K562 (cell line): ENCODE data around the gene SPTBN4. TPM values are rescaled to one million over a fixed set of nuclear protein-coding genes. Genes with fewer than 3 reads are reported as not detected.

Experiments used
- CBX3 ChIP-seq, 2 experiments: IDR thresholded peaks; 1 replicate in 1 of 2; 2 replicates in 1 of 2; pipeline ENCODE4 v1.6.1; 2012; ENCODE audit warnings: inconsistent platforms in 2 of 2, low read length in 2 of 2, borderline replicate concordance in 1 of 2, control low read depth in 1 of 2
- CGGBP1 ChIP-seq: fragments of 250-450 bp; sonication (Bioruptor Pico); IDR thresholded peaks from 2 replicates; pipeline ENCODE4 v1.9.0; 2021; ENCODE audit warnings: mild to moderate bottlenecking
- DDX20 ChIP-seq: fragments of 450-650 bp; IDR thresholded peaks from 2 replicates; pipeline ENCODE4 v1.6.1; 2016; ENCODE audit warnings: missing genetic modification characterization, low read depth, mild to moderate bottlenecking, missing compliant biosample characterization, moderate library complexity
- ETV6 ChIP-seq, 3 experiments: fragments of 150-350 bp in 1 of 3; sonication (generic) in 1 of 3; formaldehyde crosslinking in 1 of 3; IDR thresholded peaks; 2 replicates each; pipeline versions ENCODE4 v1.6.1 to v1.8.0; 2014 to 2022; ENCODE audit warnings: borderline replicate concordance in 2 of 3, low read depth in 2 of 3, antibody characterized with exemption in 1 of 3, low read length in 1 of 3, mild to moderate bottlenecking in 1 of 3, missing genetic modification reagents in 1 of 3
- FOSL1 ChIP-seq: fragments of 200-800 bp; sonication (Bioruptor generic); conservative IDR thresholded peaks from 2 replicates; pipeline ENCODE4 v1.6.1; 2016; ENCODE audit warnings: missing genetic modification characterization, missing compliant biosample characterization
- SMARCE1 ChIP-seq: fragments of 450-650 bp; IDR thresholded peaks from 2 replicates; pipeline ENCODE4 v1.7.1; 2016; ENCODE audit warnings: mild to moderate bottlenecking
- SRSF7 ChIP-seq: fragments of 200-400 bp; formaldehyde crosslinking; optimal IDR thresholded peaks from 2 replicates; pipeline ENCODE3; 2017; ENCODE audit warnings: mild to moderate bottlenecking, low read depth, low read length
- TBL1XR1 ChIP-seq, 2 experiments: IDR thresholded peaks; 2 replicates each; pipeline ENCODE4 v1.6.1; 2012; ENCODE audit warnings: improper control_type of control experiment in 2 of 2, low read length in 2 of 2, mild to moderate bottlenecking in 1 of 2
- THAP12 ChIP-seq: fragments of 250-450 bp; sonication (Bioruptor Pico); IDR thresholded peaks from 2 replicates; pipeline ENCODE4 v1.9.0; 2021; ENCODE audit warnings: mild to moderate bottlenecking, inconsistent platforms
- ZNF134 ChIP-seq: fragments of 250-450 bp; sonication (Bioruptor Pico); conservative IDR thresholded peaks from 2 replicates; pipeline ENCODE4 v1.4.0; 2020
- ZNF175 ChIP-seq: fragments of 200-800 bp; sonication (Bioruptor generic); IDR thresholded peaks from 2 replicates; pipeline ENCODE4 v1.6.1; 2016; ENCODE audit warnings: low read depth, mild to moderate bottlenecking, missing genetic modification characterization, missing compliant biosample characterization
- ZNF184 ChIP-seq: sonication (generic); formaldehyde crosslinking; IDR thresholded peaks from 2 replicates; pipeline ENCODE4 v1.5.0; 2020; ENCODE audit warnings: missing genetic modification reagents
- ZNF23 ChIP-seq: fragments of 250-450 bp; sonication (Bioruptor Pico); IDR thresholded peaks from 2 replicates; pipeline ENCODE4 v1.4.0; 2020; ENCODE audit warnings: mild to moderate bottlenecking
- ZNF384 ChIP-seq: IDR thresholded peaks from 2 replicates; pipeline ENCODE4 v1.6.1; 2012; ENCODE audit warnings: low read depth, low read length, improper control_type of control experiment
- polyA plus RNA-seq, 8 experiments: library from polyadenylated mRNA; depleted of rRNA in 4 of 8; stranded (reverse) in 5 of 8; unstranded in 3 of 8; fragments of >200 nt; fragmentation: Nextera tagmentation in 2 of 8; fragmentation: Illumina TruSeq in 1 of 8; extraction: Ambion mirVana in 2 of 8; extraction: Trizol in 1 of 8; gene quantifications; 2 replicates each; pipeline versions ENCODE4 v1.2.1 to v1.2.3, GENCODE V29; 2011 to 2014; ENCODE audit warnings: inconsistent platforms in 1 of 8, missing spikeins in 1 of 8
- total RNA-seq, 7 experiments: library from RNA; depleted of rRNA in 6 of 7; stranded (reverse); fragments of >200 nt in 6 of 7; fragmentation: Illumina TruSeq in 2 of 7; extraction: Trizol in 2 of 7; gene quantifications; 2 replicates each; pipeline versions ENCODE4 v1.2.1 to v1.2.3, GENCODE V29; 2011 to 2021; ENCODE audit warnings: low replicate concordance in 1 of 7
- TF ChIP-seq, protein P1 (sequence below): sonication (generic); IDR thresholded peaks from 2 replicates; pipeline ENCODE4 v1.6.1; 2016

The SPTBN4 gene
- total and polyA plus RNA-seq, 9 of the 15 experiments (the other 6 are each of a cell fraction or from before 2014, with no cell fraction given) = 0.01 to 1.5 (median 0.86) TPM

GRCh38 chr19:40605216-40605971 lies 138.6 kb downstream of the SPTBN4 start (continued):
- TF ChIP-seq THAP12 (CRISPR knock-in tag) (0 out of 2 replicates have a peak, but pooled peaks have one; percentile 29), ZNF384 (no peak), ZNF184 (CRISPR knock-in tag) (no peak), ZNF134 (no peak), FOSL1 (tag) (no peak), TBL1XR1 (IDR thresholded peaks at IDR 0.05; ENCODE audit: low read length in 2 of 2) (no peak), DDX20 (tag) (no peak), CGGBP1 (no peak), ZNF23 (CRISPR knock-in tag) (no peak), ETV6 (IDR thresholded peaks at IDR 0.05; ENCODE audit: borderline replicate concordance in 1 of 2, low read depth in 2 of 2, low read length in 1 of 2) (no peak), ETV6 (CRISPR knock-in tag; IDR thresholded peaks at IDR 0.05; ENCODE audit: borderline replicate concordance) (no peak), SRSF7 (no peak), CBX3 (IDR thresholded peaks at IDR 0.05; ENCODE audit: borderline replicate concordance in 1 of 2, low read length in 2 of 2) (no peak), ZNF175 (CRISPR knock-in tag) (no peak), SMARCE1 (no peak)
- TF ChIP-seq, protein P1, sequence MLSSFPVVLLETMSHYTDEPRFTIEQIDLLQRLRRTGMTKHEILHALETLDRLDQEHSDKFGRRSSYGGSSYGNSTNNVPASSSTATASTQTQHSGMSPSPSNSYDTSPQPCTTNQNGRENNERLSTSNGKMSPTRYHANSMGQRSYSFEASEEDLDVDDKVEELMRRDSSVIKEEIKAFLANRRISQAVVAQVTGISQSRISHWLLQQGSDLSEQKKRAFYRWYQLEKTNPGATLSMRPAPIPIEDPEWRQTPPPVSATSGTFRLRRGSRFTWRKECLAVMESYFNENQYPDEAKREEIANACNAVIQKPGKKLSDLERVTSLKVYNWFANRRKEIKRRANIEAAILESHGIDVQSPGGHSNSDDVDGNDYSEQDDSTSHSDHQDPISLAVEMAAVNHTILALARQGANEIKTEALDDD = no peak; the same call in 1 of the 2 replicates
